H9 (cell line): ENCODE measurements around the gene RPL14. TPM values are rescaled to one million over a fixed set of nuclear protein-coding genes. Genes with fewer than 3 reads are reported as not detected.

ENCODE experiments used
- DNase-seq: peaks from one replicate; pipeline ENCODE4 v3.0.0-alpha.2; 2017
- H2AFZ ChIP-seq: one replicate; pipeline ENCODE4 v1.6.1; 2013; ENCODE audit warnings: mild to moderate bottlenecking, low read length, control low read depth, moderate library complexity
- H2AK5ac ChIP-seq: 2 replicates; pipeline ENCODE4 v1.6.1; 2013; ENCODE audit warnings: low read length, control low read depth, mixed read lengths; ENCODE audit not compliant: insufficient read length
- H2BK120ac ChIP-seq: one replicate; pipeline ENCODE4 v1.6.1; 2013; ENCODE audit warnings: low read depth, mild to moderate bottlenecking, low read length, control low read depth, inconsistent platforms; ENCODE audit not compliant: poor library complexity, severe bottlenecking
- H2BK12ac ChIP-seq: 2 replicates; pipeline ENCODE4 v1.6.1; 2013; ENCODE audit warnings: low read length, control low read depth, mixed read lengths, low read depth; ENCODE audit not compliant: insufficient read length
- H2BK15ac ChIP-seq: 2 replicates; pipeline ENCODE4 v1.6.1; 2013; ENCODE audit warnings: low read depth, low read length, control low read depth
- H2BK20ac ChIP-seq: one replicate; pipeline ENCODE4 v1.6.1; 2013; ENCODE audit warnings: low read depth, mild to moderate bottlenecking, low read length, control low read depth, inconsistent platforms; ENCODE audit not compliant: poor library complexity, severe bottlenecking
- H2BK5ac ChIP-seq: 2 replicates; pipeline ENCODE4 v1.6.1; 2013; ENCODE audit warnings: low read length, control low read depth, mixed read lengths; ENCODE audit not compliant: insufficient read length
- H3K14ac ChIP-seq: 2 replicates; pipeline ENCODE4 v1.6.1; 2013; ENCODE audit warnings: low read length, control low read depth; ENCODE audit not compliant: insufficient read depth
- H3K18ac ChIP-seq: 2 replicates; pipeline ENCODE4 v1.6.1; 2013; ENCODE audit warnings: low read depth, mild to moderate bottlenecking, mixed read lengths, low read length, control low read depth; ENCODE audit not compliant: insufficient read length
- H3K23ac ChIP-seq: 2 replicates; pipeline ENCODE4 v1.6.1; 2013; ENCODE audit warnings: low read length, control low read depth, mixed read lengths, low read depth; ENCODE audit not compliant: insufficient read length
- H3K23me2 ChIP-seq: 2 replicates; pipeline ENCODE4 v1.6.1; 2013; ENCODE audit warnings: low read depth, mild to moderate bottlenecking, mixed read lengths, low read length, control low read depth; ENCODE audit not compliant: insufficient read length, poor library complexity, severe bottlenecking
- H3K27ac ChIP-seq: 2 replicates; pipeline ENCODE4 v1.5.1; 2013; ENCODE audit warnings: low read length, control low read depth, mixed read lengths, low read depth; ENCODE audit not compliant: insufficient read length
- H3K27me3 ChIP-seq: 2 replicates; pipeline ENCODE4 v1.6.1; 2013; ENCODE audit warnings: low read length, control low read depth, inconsistent platforms; ENCODE audit not compliant: insufficient read depth
- H3K4ac ChIP-seq: 2 replicates; pipeline ENCODE4 v1.6.1; 2013; ENCODE audit warnings: low read depth, mild to moderate bottlenecking, control low read depth, inconsistent platforms, low read length, moderate library complexity
- H3K4me1 ChIP-seq: 2 replicates; pipeline ENCODE4 v1.6.1; 2013; ENCODE audit warnings: low read length, control low read depth, inconsistent platforms; ENCODE audit not compliant: insufficient read depth
- H3K4me2 ChIP-seq: 2 replicates; pipeline ENCODE4 v1.6.1; 2013; ENCODE audit warnings: low read length, control low read depth, mixed read lengths; ENCODE audit not compliant: insufficient read length, insufficient read depth
- H3K56ac ChIP-seq: 2 replicates; pipeline ENCODE4 v1.6.1; 2013; ENCODE audit warnings: low read depth, mild to moderate bottlenecking, mixed read lengths, low read length, control low read depth; ENCODE audit not compliant: insufficient read length
- H3K79me1 ChIP-seq: 2 replicates; pipeline ENCODE4 v1.6.1; 2013; ENCODE audit warnings: low read depth, mild to moderate bottlenecking, moderate library complexity, low read length, control low read depth, inconsistent platforms; ENCODE audit not compliant: insufficient read depth, poor library complexity, severe bottlenecking
- H3K79me2 ChIP-seq: 2 replicates; pipeline ENCODE4 v1.6.1; 2013; ENCODE audit warnings: low read length, control low read depth, inconsistent platforms; ENCODE audit not compliant: insufficient read depth
- H3K9ac ChIP-seq: 2 replicates; pipeline ENCODE4 v1.6.1; 2013; ENCODE audit warnings: low read length, control low read depth, mixed read lengths; ENCODE audit not compliant: insufficient read length; ENCODE audit errors: extremely low read depth
- H3K9me3 ChIP-seq: one replicate; pipeline ENCODE4 v1.6.1; 2013; ENCODE audit warnings: low read depth, low read length, inconsistent platforms; ENCODE audit not compliant: control insufficient read depth
- H3T11ph ChIP-seq: one replicate; pipeline ENCODE4 v1.6.1; 2013; ENCODE audit warnings: mild to moderate bottlenecking, low read length, control low read depth, inconsistent platforms
- H4K20me1 ChIP-seq: one replicate; pipeline ENCODE4 v1.6.1; 2013; ENCODE audit not compliant: control insufficient read depth, insufficient read length, insufficient read depth
- H4K5ac ChIP-seq: 2 replicates; pipeline ENCODE4 v1.6.1; 2013; ENCODE audit warnings: low read depth, mild to moderate bottlenecking, mixed read lengths, low read length, control low read depth; ENCODE audit not compliant: insufficient read length
- H4K8ac ChIP-seq: replicated peaks from 2 replicates; pipeline ENCODE4 v1.6.1; 2013; ENCODE audit warnings: low read length, control low read depth, mixed read lengths, low read depth; ENCODE audit not compliant: insufficient read length
- H4K91ac ChIP-seq: 2 replicates; pipeline ENCODE4 v1.6.1; 2013; ENCODE audit warnings: low read depth, mild to moderate bottlenecking, moderate library complexity, mixed read lengths, low read length, control low read depth; ENCODE audit not compliant: insufficient read length
- H3K27ac Mint-ChIP-seq, 3 experiments: 2 replicates in 2 of 3; 3 replicates in 1 of 3; pipeline ENCODE4 v1.8.0; 2020 to 2021; ENCODE audit warnings: mixed read lengths in 3 of 3, mild to moderate bottlenecking in 1 of 3, moderate library complexity in 1 of 3
- H3K27me3 Mint-ChIP-seq: 2 replicates; pipeline ENCODE4 v1.8.0; 2021; ENCODE audit warnings: low read depth, mild to moderate bottlenecking, moderate library complexity, mixed read lengths
- H3K36me3 Mint-ChIP-seq, 3 experiments: 2 replicates in 2 of 3; 3 replicates in 1 of 3; pipeline ENCODE4 v1.8.0; 2020 to 2021; ENCODE audit warnings: low read depth in 3 of 3, mixed read lengths in 3 of 3; ENCODE audit not compliant: insufficient read depth in 1 of 3
- H3K4me1 Mint-ChIP-seq, 2 experiments: 2 replicates each; pipeline ENCODE4 v1.8.0; 2020; ENCODE audit warnings: mixed read lengths in 2 of 2
- H3K4me3 Mint-ChIP-seq, 2 experiments: 2 replicates in 1 of 2; 3 replicates in 1 of 2; pipeline ENCODE4 v1.8.0; 2020 to 2021; ENCODE audit warnings: mild to moderate bottlenecking in 2 of 2, mixed read lengths in 2 of 2, moderate library complexity in 1 of 2
- H3K9me3 Mint-ChIP-seq, 2 experiments: 2 replicates in 1 of 2; 3 replicates in 1 of 2; pipeline ENCODE4 v1.8.0; 2020; ENCODE audit warnings: mild to moderate bottlenecking in 2 of 2, mixed read lengths in 2 of 2, moderate library complexity in 1 of 2
- CTCF ChIP-seq: fragments of 200-600 bp; sonication (generic); conservative IDR thresholded peaks from 3 replicates; pipeline ENCODE4 v1.8.0; 2021; ENCODE audit warnings: antibody characterized with exemption, mild to moderate bottlenecking
- WGBS: extraction: QIAGEN DNeasy Blood & Tissue Kit; methylation state at CpG from one replicate; pipeline ENCODE4 v1.1.7; 2013; ENCODE audit warnings: missing lambda C conversion rate, low lambda C conversion rate, mixed read lengths; ENCODE audit not compliant: insufficient read length; ENCODE audit errors: extremely low coverage; 5-methylcytosine and 5-hydroxymethylcytosine counted together
- total RNA-seq: library from RNA; stranded (reverse); gene quantifications from 2 replicates; pipeline ENCODE4 v1.2.1, GENCODE V29; 2021

RPL14 gene
- total RNA-seq, 1 experiment from 2014 or later: 2,490 TPM

GRCh38 chr3:40445880-40446279 is 11.3 kb upstream of the RPL14 start:
- Histone ChIP-seq H4K91ac (no peak overlapping the region), H3K23ac (no peak overlapping the region), H3K27ac (no peak overlapping the region), H3K79me1 (no peaks in the 10 kb centered on the region), H3K4me1 (no peaks in the 10 kb centered on the region), H3T11ph (no peak overlapping the region), H2AFZ (no peak overlapping the region), H3K27me3 (no peaks in the 10 kb centered on the region), H2AK5ac (no peak overlapping the region), H2BK12ac (no peak overlapping the region), H3K4me2 (no peak overlapping the region), H3K18ac (no peak overlapping the region), H2BK20ac (no peak overlapping the region), H3K14ac (no peak overlapping the region), H2BK5ac (no peak overlapping the region), H3K9me3 (no peaks in the 10 kb centered on the region), H3K56ac (no peak overlapping the region), H3K9ac (no peak overlapping the region), H4K5ac (no peak overlapping the region), H4K8ac (no peak overlapping the region), H4K20me1 (no peaks in the 10 kb centered on the region), H3K79me2 (no peaks in the 10 kb centered on the region), H2BK15ac (no peak overlapping the region), H3K23me2 (no peaks in the 10 kb centered on the region), H2BK120ac (no peak overlapping the region), H3K4ac (no peak overlapping the region)
- TF ChIP-seq CTCF: no peak
- no peaks in the 10 kb centered on the region for H3K36me3 Mint-ChIP-seq
- no peak overlapping the region for H3K27ac Mint-ChIP-seq
- DNase-seq: no peak
- no CpG with 5 or more reads among the region's 4 CpGs for WGBS
- no peak overlapping the region for H3K4me3 Mint-ChIP-seq
- H3K27me3 Mint-ChIP-seq: no peaks in the 10 kb centered on the region
- H3K9me3 Mint-ChIP-seq: no peaks in the 10 kb centered on the region
- H3K4me1 Mint-ChIP-seq: peaks cover 4 to 5% of the 10 kb centered on the region in 2 experiments; a peak in 2 of 4 replicates
